Measurements from ENCODE around the gene DNAH2. TPM values are rescaled to one million over a fixed set of nuclear protein-coding genes. Genes with fewer than 3 reads are reported as not detected.

Gene DNAH2
- polyA plus RNA-seq, 2 of the 4 experiments (the other 2 are of a cell fraction): 0.01 to 0.08 TPM

GRCh38 chr17:7713782-7714181 is 3.8 kb upstream of the DNAH2 start:
- no peak overlapping the region for H3K27ac ChIP-seq
- H3K4me1 ChIP-seq: peaks cover 15% of the 10 kb centered on the region
- no peak for TF ChIP-seq NFE2L2 (conservative IDR thresholded peaks at IDR 0.05; ENCODE audit: low read length)
- no peak for TF ChIP-seq CHD2 (IDR thresholded peaks at IDR 0.05; ENCODE audit: low read length, partially characterized antibody)
- TF ChIP-seq ELK1 (IDR thresholded peaks at IDR 0.05; ENCODE audit: low read depth, low read length): no peak
- TF ChIP-seq RCOR1 (IDR thresholded peaks at IDR 0.05; ENCODE audit: low read depth, low read length): no peak
- TF ChIP-seq RFX5 (IDR thresholded peaks at IDR 0.05): no peak
- no peak for TF ChIP-seq ZC3H11A (IDR thresholded peaks at IDR 0.05)
- TF ChIP-seq ATOH8 (CRISPR knock-in tag; IDR thresholded peaks at IDR 0.05; ENCODE audit: low read depth): no peak
- TF ChIP-seq MYC (IDR thresholded peaks at IDR 0.05; ENCODE audit: borderline replicate concordance, low read length): no peak
- TF ChIP-seq ESRRA (IDR thresholded peaks at IDR 0.05; ENCODE audit: borderline replicate concordance, low read length): no peak
- no peak for TF ChIP-seq JUN (IDR thresholded peaks at IDR 0.05)
- no peak for TF ChIP-seq ZFP36 (IDR thresholded peaks at IDR 0.05; ENCODE audit: borderline replicate concordance, partially characterized antibody)
- TF ChIP-seq CBX2 (IDR thresholded peaks at IDR 0.05; ENCODE audit: borderline replicate concordance, low read depth): no peak
- no peak for TF ChIP-seq HES2 (IDR thresholded peaks at IDR 0.05)
- CTCF ChIA-PET: interaction anchor here (0.9 to 5.0 kb wide), 5 partner anchors 9 to 80 kb away, joined by 3 to 65 read pairs (median 7); partner anchors contain the start of genes EFNB3 and TP53
- H3K4me3 ChIP-seq: no peak overlapping the region
- WGBS (ENCODE audit: missing lambda C conversion rate): 43% methylated on average over 9 of the region's 9 CpGs
- DNase-seq (ENCODE audit: low read depth in 1 of 2, low spot score in 1 of 2) (no peak), FAIRE-seq (no peak), ATAC-seq (no peak)
- no peak overlapping the region for H3K4me2 ChIP-seq
- POLR2A ChIA-PET: interaction anchor here (1.0 kb wide), 1 partner anchor 26 kb away, joined by 3 read pairs; the partner anchor contains the start of genes TP53 and WRAP53
- H3K9me3 ChIP-seq: no peaks in the 10 kb centered on the region

- ChIA-PET POLR2A (interaction anchor here (0.6 to 2.7 kb wide), 3 partner anchors 9 to 27 kb away, joined by 3 to 15 read pairs (median 10); partner anchors contain the start of genes EFNB3, TP53 and WRAP53), CTCF (interaction anchor here (1.1 to 5.0 kb wide), 11 partner anchors 10 to 276 kb away, joined by 3 to 65 read pairs (median 12); partner anchors contain the start of genes EFNB3, TP53 and WRAP53)
- H3K27ac ChIP-seq: no peak overlapping the region
- H3K4me3 ChIP-seq: no peak overlapping the region
- no peaks in the 10 kb centered on the region for H3K9me3 ChIP-seq
- TF ChIP-seq RAD21 (conservative IDR thresholded peaks at IDR 0.05 in 1 of 2, IDR thresholded peaks at IDR 0.05 in 1 of 2) (no peak), CTCF (IDR thresholded peaks at IDR 0.05) (no peak), ESRRA (IDR thresholded peaks at IDR 0.05; ENCODE audit: borderline replicate concordance, low read length) (no peak), BCL3 (IDR thresholded peaks at IDR 0.05) (no peak), PBX3 (IDR thresholded peaks at IDR 0.05) (no peak), RCOR1 (IDR thresholded peaks at IDR 0.05; ENCODE audit: low read depth, low read length) (no peak), HES2 (IDR thresholded peaks at IDR 0.05) (no peak), TP53 (CRISPR knock-in tag; IDR thresholded peaks at IDR 0.05) (no peak), CBX2 (IDR thresholded peaks at IDR 0.05; ENCODE audit: borderline replicate concordance, low read depth) (no peak), KDM5A (IDR thresholded peaks at IDR 0.05) (no peak), NFE2L2 (conservative IDR thresholded peaks at IDR 0.05; ENCODE audit: low read length) (no peak), HOXB5 (CRISPR knock-in tag; IDR thresholded peaks at IDR 0.05) (no peak)
- no peak for FAIRE-seq
- whole genome bisulfite sequencing (ENCODE audit: missing lambda C conversion rate): 76% methylated on average over 10 of the region's 10 CpGs
- H3K4me2 ChIP-seq: no peak overlapping the region
- no peak for ATAC-seq
- peaks cover 16% of the 10 kb centered on the region for H3K4me1 ChIP-seq
- DNase-seq (ENCODE audit: low read depth in 1 of 2, low spot score in 1 of 2): no peak
These were observed 2.6 kb upstream of the DNAH2 start for GRCh38 chr17:7714721-7715594.

All from A549 (cell line).